Suprapubic skin (tissue), 3 donors: Measurements from ENCODE around the gene PPP1R14C.

Source experiments
- CTCF ChIP-seq, 2 donors: fragments of 200-600 bp in 1 of 2; fragments of 450-650 bp in 1 of 2; sonication (generic) in 1 of 2; IDR thresholded peaks; one replicate each; pipeline ENCODE4 v1.5.1; 2016 to 2019; ENCODE audit warnings: antibody characterized with exemption in 2 of 2, mild to moderate bottlenecking in 1 of 2, moderate library complexity in 1 of 2
- POLR2AphosphoS5 ChIP-seq, 3 donors: sonication (generic); formaldehyde crosslinking; IDR thresholded peaks; one replicate each; pipeline ENCODE4 v1.6.1; 2017; ENCODE audit warnings: antibody characterized with exemption in 3 of 3

GRCh38 chr6:150289454-150290071 is 146.7 kb downstream of the PPP1R14C start:
- TF ChIP-seq CTCF (IDR thresholded peaks at IDR 0.05) (no peak), POLR2AphosphoS5 (IDR thresholded peaks at IDR 0.05) (no peak)
